VCaP (cell line): ENCODE results near the gene SPECC1L.
"Not testable (repeated sequence)": the region's sequence is repeated elsewhere in the genome, so short reads cannot be mapped to it uniquely, and the experiment has no call there.

ENCODE experiments used
- H3K27ac ChIP-seq: fragments of 450-650 bp; 2 replicates; pipeline ENCODE4 v1.5.1; 2017
- TF ChIP-seq, protein P1 (sequence below): fragments of 450-650 bp; conservative IDR thresholded peaks from 2 replicates; pipeline ENCODE4 v1.5.1; 2017; ENCODE audit warnings: mild to moderate bottlenecking, moderate library complexity

SPECC1L gene

DNA sequence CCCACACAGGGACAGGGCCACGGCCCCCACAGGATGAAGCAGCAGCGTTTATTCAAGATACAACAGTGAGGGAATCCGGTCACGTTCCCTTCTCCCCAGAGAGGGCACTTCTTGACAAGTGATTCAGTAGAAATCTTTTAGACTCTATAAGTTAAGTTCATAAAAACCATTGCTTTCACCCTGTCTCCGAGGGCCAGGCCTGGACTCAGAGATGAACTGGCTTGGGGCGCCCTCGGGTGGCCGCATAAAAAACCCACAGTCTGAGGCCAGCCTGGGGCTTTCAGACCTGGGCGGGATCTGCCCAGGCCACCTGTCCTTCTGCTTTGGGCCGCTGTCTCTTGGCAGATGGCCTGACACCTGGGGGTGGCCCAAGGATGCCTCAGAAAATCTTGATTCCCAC lies 11.2 kb upstream of the SPECC1L start:
- H3K27ac ChIP-seq = not testable (repeated sequence)

DNA sequence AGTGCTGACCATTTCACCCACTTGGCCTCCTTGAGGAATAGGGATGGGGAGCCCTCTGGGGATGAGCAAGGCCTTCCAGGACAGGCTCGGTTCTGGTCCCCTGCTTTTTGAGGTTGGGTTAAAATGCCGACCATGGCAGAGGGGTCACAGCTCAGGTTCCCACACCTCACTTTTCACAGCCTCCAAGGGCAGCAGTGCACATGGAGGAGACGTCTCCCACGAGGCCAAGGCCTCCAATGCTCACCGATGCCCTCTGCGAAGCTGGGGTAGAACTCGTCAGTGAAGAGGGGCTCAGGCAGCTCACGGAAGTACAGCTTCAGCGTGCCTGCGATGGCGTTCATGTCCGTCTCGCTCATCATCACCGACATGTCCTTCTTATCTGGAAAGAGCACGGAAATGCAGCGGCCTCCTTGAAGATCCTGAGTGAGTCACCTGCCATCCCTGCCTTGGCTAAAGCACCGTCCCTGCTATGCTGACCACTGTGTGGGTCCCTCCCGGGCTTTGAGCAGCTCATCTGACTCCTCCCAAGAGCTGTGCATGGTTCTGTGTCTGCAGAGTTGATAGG lies 8.4 kb upstream of the SPECC1L start:
- H3K27ac ChIP-seq = not testable (repeated sequence)

More for the DNA sequence above, 11.2 kb upstream of the SPECC1L start:
- TF ChIP-seq, protein P1, sequence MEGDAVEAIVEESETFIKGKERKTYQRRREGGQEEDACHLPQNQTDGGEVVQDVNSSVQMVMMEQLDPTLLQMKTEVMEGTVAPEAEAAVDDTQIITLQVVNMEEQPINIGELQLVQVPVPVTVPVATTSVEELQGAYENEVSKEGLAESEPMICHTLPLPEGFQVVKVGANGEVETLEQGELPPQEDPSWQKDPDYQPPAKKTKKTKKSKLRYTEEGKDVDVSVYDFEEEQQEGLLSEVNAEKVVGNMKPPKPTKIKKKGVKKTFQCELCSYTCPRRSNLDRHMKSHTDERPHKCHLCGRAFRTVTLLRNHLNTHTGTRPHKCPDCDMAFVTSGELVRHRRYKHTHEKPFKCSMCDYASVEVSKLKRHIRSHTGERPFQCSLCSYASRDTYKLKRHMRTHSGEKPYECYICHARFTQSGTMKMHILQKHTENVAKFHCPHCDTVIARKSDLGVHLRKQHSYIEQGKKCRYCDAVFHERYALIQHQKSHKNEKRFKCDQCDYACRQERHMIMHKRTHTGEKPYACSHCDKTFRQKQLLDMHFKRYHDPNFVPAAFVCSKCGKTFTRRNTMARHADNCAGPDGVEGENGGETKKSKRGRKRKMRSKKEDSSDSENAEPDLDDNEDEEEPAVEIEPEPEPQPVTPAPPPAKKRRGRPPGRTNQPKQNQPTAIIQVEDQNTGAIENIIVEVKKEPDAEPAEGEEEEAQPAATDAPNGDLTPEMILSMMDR = peak; percentile 70

DNA sequence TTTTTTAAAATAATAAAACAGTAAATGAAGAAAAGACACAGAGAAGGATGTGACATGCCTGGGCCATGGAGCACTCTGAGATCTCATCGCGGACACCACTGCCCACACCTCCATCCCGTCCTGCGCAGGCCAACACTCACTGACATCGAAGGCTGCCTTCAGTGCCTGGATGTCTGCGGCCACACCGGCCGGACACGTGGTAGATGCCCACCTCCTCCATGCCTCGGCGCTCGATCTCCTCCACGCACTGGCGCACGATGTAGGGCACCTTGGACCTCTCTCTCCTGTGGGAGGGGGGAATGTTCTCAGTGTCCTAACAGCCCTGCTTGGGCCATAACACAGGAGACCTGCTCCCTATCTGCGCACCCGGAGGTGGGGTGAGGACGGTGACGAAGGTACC lies 7.2 kb upstream of the SPECC1L start:
- not testable (repeated sequence) for H3K27ac ChIP-seq

DNA sequence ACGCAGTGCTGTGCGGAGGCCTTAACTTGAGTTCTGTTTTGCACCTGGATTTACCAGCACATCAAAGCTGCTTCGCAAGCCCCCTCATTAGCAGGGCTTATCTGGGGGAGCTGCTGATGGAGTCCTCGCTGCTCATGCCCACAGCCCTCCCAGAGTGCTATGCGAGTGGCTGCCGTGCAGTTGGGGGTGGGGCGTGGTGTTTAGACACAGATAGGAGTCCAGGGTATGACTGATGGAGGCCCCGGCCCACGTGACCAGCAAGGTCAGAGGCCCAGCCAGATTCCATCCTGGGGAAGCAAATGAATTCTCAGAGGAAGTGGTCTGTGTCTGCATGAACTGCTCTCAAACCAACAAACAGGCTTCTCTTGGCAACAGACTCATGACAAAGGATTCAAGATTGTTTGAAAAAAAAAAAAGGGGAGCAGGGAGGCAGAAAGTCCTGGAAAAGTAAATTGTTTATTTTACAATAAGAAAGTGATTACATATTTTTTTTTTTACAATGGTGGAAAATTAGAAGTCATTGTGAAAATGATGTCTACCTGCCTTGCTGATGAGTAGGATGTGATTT lies 6.2 kb upstream of the SPECC1L start:
- H3K27ac ChIP-seq = not testable (repeated sequence)

DNA sequence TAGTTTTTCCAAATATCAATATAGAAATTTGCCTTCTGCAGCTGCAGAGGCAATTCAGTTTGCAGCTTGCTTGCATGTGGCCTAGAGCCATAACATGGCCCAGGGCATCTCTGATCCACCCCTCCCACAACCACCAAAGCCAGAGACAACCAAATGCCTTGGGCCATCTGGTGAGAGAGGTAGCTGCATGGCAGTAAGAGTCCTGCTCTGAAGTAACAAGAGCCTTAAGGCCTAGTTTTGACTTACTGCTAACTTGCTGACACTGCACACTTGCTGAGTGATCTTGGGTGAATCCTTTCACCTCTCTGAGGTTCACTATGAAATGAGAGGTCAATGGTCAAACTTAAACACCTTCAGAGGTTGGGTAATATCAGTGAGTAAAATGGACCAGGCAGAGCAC lies 4.9 kb upstream of the SPECC1L start:
- TF ChIP-seq, protein P1 = no peak
- no peak overlapping the region for H3K27ac ChIP-seq

DNA sequence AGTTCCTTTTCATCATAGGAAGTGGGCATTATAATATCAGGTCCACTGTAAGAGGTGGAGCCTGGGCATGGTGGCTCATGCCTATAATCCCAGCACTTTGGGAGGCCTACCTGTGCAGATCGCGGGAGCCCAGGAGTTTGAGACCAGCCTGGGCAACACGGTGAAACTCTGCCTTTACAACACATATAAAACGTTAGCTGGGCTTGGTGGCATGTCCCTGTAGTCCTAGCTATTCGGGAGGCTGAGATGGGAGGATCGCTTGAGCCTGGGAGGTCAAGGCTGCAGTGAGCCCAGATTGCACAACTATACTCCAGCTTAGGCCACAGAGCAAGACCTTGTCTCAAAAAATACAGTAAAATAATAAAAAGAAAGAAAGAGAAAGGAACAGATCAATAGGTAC lies 4.1 kb upstream of the SPECC1L start:
- H3K27ac ChIP-seq = not testable (repeated sequence)

DNA sequence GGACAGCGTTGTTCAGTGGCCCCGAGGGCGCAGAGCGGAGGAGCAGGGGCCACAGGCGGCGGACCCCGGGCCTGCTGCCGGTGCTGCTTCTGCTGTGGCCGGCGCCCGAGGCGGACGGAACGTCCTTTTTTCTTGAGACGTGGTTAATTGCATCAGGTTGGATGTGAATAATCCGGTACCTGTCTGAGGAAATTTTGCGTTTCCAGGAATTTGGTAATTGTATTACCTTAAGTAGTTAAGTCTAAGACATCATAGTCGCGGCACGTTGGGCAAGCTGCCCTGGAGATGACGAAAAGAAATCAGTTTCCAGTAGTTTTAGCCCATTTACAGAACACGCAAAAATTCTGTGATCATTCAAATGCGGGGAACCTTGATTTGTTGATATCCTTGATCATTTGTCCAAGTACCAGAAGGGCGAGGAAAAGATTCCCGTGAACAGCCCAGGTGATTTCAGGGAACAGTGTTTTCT lies 789 bp downstream of the SPECC1L start:
- peak overlapping the region; percentile 98 for H3K27ac ChIP-seq
- TF ChIP-seq, protein P1 = no peak

DNA sequence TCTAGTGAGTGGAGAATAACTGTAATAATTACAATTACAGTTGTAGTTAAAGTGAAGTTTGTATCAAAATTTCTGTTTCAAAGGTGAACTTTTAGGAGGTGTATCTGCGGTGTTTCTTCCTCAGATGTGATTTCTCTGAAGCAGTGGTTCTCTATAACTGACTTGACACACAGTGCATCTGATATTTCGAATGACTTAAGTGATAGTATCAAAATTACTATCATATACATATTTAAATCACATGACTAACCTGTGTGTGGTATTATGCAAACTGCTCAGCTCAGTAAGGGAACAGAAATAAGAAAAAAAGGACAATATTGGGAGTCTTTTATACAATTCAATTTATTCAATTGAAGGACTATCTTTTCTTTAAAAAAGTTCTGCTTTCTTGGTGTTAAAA lies 2.4 kb downstream of the SPECC1L start:
- peak overlapping the region; percentile 98 for H3K27ac ChIP-seq

DNA sequence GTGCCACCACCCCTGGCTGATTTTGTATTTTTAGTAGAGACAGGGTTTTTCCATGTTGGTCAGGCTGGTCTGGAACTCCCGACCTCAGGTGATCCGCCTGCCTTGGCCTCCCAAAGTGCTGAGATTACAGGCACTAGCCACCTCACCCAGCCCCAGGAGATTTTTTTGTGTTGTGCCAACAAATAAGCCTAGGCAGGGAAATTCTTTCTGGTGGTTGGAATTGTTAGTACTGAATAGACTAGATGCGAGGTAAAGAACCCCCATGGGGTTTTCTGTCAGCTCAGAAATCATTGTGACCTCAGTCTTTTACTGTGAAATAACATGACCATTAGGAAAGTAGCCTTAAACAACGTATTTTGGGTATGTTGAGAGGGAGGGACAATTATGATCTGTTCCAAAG lies 3.3 kb downstream of the SPECC1L start:
- peak overlapping the region; percentile 98 for H3K27ac ChIP-seq

DNA sequence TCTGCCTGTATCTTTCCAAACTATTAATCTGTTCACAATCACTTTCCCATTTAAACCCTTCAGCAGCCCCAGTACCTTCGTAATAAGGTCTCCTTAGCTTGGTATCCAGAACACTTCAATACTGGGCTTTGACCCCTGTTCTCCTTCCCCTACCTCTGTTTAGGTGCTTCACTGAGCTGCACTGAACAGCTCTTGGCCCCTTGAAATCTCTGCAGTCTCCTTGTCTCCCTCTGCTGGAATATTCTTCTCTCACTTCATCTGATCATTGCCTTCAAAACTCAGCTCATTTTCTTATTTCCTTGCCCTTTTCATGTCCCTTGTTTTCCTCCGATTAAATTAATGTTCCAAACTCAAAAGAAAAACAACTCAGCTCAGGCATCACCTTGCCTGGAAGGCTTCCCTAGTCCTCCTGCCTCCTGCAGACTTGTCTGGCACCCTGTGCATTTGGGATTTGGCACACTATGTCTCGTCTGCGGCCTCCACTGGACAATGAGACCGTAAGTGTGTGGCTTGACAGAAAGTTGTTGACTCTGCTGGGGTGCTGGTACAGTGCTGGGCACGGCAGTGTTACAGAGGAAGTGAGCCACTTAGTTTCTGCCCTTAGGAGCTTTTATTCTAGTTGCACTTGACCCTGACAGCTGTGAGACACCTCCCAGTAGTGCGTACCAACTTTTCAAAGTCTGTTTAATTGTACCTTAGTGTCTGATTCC lies 4.2 kb downstream of the SPECC1L start:
- H3K27ac ChIP-seq = peak overlapping the region; percentile 98
- TF ChIP-seq, protein P1 = peak; percentile 38

DNA sequence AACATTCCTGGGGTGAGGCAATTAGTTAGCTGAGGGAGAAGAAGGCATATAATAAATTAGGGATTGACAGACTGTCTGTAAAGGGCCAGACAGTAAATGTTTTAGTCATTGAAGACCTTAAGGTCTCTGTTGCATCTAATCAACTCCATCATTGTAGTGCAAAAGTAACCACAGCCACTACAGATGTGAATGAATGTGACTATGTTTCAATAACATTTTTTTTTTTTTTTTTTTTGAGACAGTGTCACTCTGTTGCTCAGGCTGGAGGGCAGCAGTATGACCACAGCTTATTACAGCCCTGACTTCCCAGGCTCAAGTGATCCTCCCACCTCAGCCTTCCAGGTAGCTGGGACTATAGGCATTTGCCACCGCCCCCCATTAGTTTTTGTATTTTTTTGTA lies 9.7 kb downstream of the SPECC1L start:
- H3K27ac ChIP-seq = not testable (repeated sequence)
